Adrenal gland (tissue), 5 donors: ENCODE results near the gene DSCAML1.

Experiments used
- CTCF ChIP-seq, 6 experiments: fragments of 450-650 bp in 4 of 6; fragments of 200-600 bp in 2 of 6; sonication (generic) in 1 of 6; IDR thresholded peaks; 1 replicate in 5 of 6; 2 replicates in 1 of 6; pipeline versions ENCODE4 v1.5.1 to v1.8.0; 2016 to 2021; ENCODE audit warnings: antibody characterized with exemption in 6 of 6, mild to moderate bottlenecking in 2 of 6, moderate library complexity in 1 of 6
- POLR2A ChIP-seq, 2 donors: fragments of 450-650 bp; IDR thresholded peaks; one replicate each; pipeline ENCODE4 v1.6.1; 2017; ENCODE audit warnings: antibody characterized with exemption in 2 of 2, mild to moderate bottlenecking in 2 of 2, moderate library complexity in 1 of 2
- donor health status: DM: no; HTN: no; CAD: no.

- TF ChIP-seq CTCF (IDR thresholded peaks at IDR 0.05) (no peak), POLR2A (IDR thresholded peaks at IDR 0.05) (no peak)
Measured at GRCh38 chr11:117382746-117383145, 414.3 kb downstream of the DSCAML1 start.
